IMR-90 (cell line): ENCODE measurements around the gene MOB4. TPM values are rescaled to one million over a fixed set of nuclear protein-coding genes. Genes with fewer than 3 reads are reported as not detected.

ENCODE experiments used
- ATAC-seq: fragments of 200-7000 bp; cut with Tn5 transposase; 2 replicates; pipeline ENCODE4 v1.9.1; 2020; ENCODE audit warnings: low read depth, mild to moderate bottlenecking, moderate library complexity
- BruUV-seq: library from RNA; stranded (reverse); fragments of 400-500 nt; replicated peaks from 2 replicates; lab custom pipeline; 2021; lab: Mats Ljungman, UMichigan
- CTCF ChIA-PET: fragments of 300-600 bp; formaldehyde crosslinking; extraction: SDS; loops from one replicate; lab custom pipeline; 2021; ENCODE audit warnings: antibody characterized with exemption; lab: Yijun Ruan, JAX
- POLR2A ChIA-PET: fragments of 300-600 bp; sonication (Branson Sonifier 250); formaldehyde crosslinking; loops from one replicate; lab custom pipeline; 2022; ENCODE audit warnings: antibody characterized with exemption; ENCODE audit not compliant: unreplicated experiment; lab: Charles Lee
- DNase-seq: peaks from one replicate; pipeline ENCODE4 v3.0.0; 2013
- H2AFZ ChIP-seq: replicated peaks from 2 replicates; pipeline ENCODE3; 2013; ENCODE audit warnings: low read length, mild to moderate bottlenecking; ENCODE audit not compliant: poor library complexity
- H2AK5ac ChIP-seq: 2 replicates; pipeline ENCODE4 v1.6.1; 2013; ENCODE audit warnings: low read depth, low read length, inconsistent platforms
- H2AK9ac ChIP-seq: replicated peaks from 2 replicates; pipeline ENCODE3; 2013; ENCODE audit warnings: mild to moderate bottlenecking, low read depth, low read length, moderate library complexity; ENCODE audit not compliant: poor library complexity
- H2BK120ac ChIP-seq: 2 replicates; pipeline ENCODE4 v1.6.1; 2013; ENCODE audit warnings: low read depth, low read length, inconsistent platforms
- H2BK15ac ChIP-seq: 3 replicates; pipeline ENCODE4 v1.6.1; 2013; ENCODE audit warnings: low read depth, low read length, inconsistent platforms
- H2BK20ac ChIP-seq: 2 replicates; pipeline ENCODE4 v1.6.1; 2013; ENCODE audit warnings: low read depth, mild to moderate bottlenecking, inconsistent platforms, low read length, moderate library complexity
- H2BK5ac ChIP-seq: 2 replicates; pipeline ENCODE4 v1.6.1; 2013; ENCODE audit warnings: mild to moderate bottlenecking, low read depth, low read length, inconsistent platforms; ENCODE audit not compliant: poor library complexity, severe bottlenecking
- H3K14ac ChIP-seq: replicated peaks from 2 replicates; pipeline ENCODE4 v1.6.1; 2013; ENCODE audit warnings: low read depth, low read length, inconsistent platforms
- H3K18ac ChIP-seq: 2 replicates; pipeline ENCODE4 v1.6.1; 2013; ENCODE audit warnings: low read depth, low read length, control low read depth
- H3K23ac ChIP-seq: 2 replicates; pipeline ENCODE4 v1.6.1; 2013; ENCODE audit warnings: low read depth, low read length, inconsistent platforms
- H3K27ac ChIP-seq: 2 replicates; pipeline ENCODE4 v1.5.1; 2013; ENCODE audit warnings: mild to moderate bottlenecking, control low read depth, low read length; ENCODE audit not compliant: insufficient read depth
- H3K27me3 ChIP-seq: 2 replicates; pipeline ENCODE4 v1.6.1; 2013; ENCODE audit warnings: low read length; ENCODE audit not compliant: control insufficient read depth, insufficient read depth
- H3K36me3 ChIP-seq: 2 replicates; pipeline ENCODE4 v1.6.1; 2013; ENCODE audit warnings: low read length, mixed read lengths; ENCODE audit not compliant: control insufficient read depth, insufficient read depth
- H3K4ac ChIP-seq: 2 replicates; pipeline ENCODE4 v1.6.1; 2013; ENCODE audit warnings: low read depth, low read length, inconsistent platforms
- H3K4me1 ChIP-seq: 2 replicates; pipeline ENCODE4 v1.6.1; 2013; ENCODE audit warnings: low read length, mixed read lengths; ENCODE audit not compliant: control insufficient read depth, insufficient read depth
- H3K4me2 ChIP-seq: 2 replicates; pipeline ENCODE4 v1.6.1; 2013; ENCODE audit warnings: low read depth, mild to moderate bottlenecking, control low read depth, low read length, moderate library complexity
- H3K4me3 ChIP-seq: 2 replicates; pipeline ENCODE4 v1.5.1; 2013; ENCODE audit warnings: low read depth, mild to moderate bottlenecking, control low read depth, low read length, moderate library complexity; ENCODE audit not compliant: insufficient read depth
- H3K56ac ChIP-seq: 2 replicates; pipeline ENCODE4 v1.6.1; 2013; ENCODE audit warnings: low read length, inconsistent platforms; ENCODE audit not compliant: insufficient read depth; ENCODE audit errors: extremely low read depth
- H3K79me1 ChIP-seq, 2 experiments: 2 replicates each; pipeline ENCODE4 v1.6.1; 2013; ENCODE audit warnings: low read length in 2 of 2, inconsistent platforms in 1 of 2, low read depth in 1 of 2
- H3K9ac ChIP-seq: 2 replicates; pipeline ENCODE4 v1.6.1; 2013; ENCODE audit warnings: low read depth, low read length, control low read depth
- H3K9me1 ChIP-seq: 2 replicates; pipeline ENCODE4 v1.6.1; 2013; ENCODE audit warnings: low read length, inconsistent platforms; ENCODE audit not compliant: insufficient read depth
- H3K9me3 ChIP-seq: 2 replicates; pipeline ENCODE4 v1.6.1; 2013; ENCODE audit warnings: low read length; ENCODE audit not compliant: control insufficient read depth, insufficient read depth
- H4K20me1 ChIP-seq: 2 replicates; pipeline ENCODE4 v1.6.1; 2013; ENCODE audit warnings: low read length, inconsistent platforms; ENCODE audit not compliant: insufficient read depth
- H4K5ac ChIP-seq: 2 replicates; pipeline ENCODE4 v1.6.1; 2013; ENCODE audit warnings: mild to moderate bottlenecking, low read depth, low read length, control low read depth
- H4K8ac ChIP-seq, 2 experiments: 2 replicates each; pipeline ENCODE4 v1.6.1; 2013; ENCODE audit warnings: low read depth in 2 of 2, low read length in 2 of 2, control low read depth in 1 of 2, inconsistent platforms in 1 of 2
- H4K91ac ChIP-seq: 2 replicates; pipeline ENCODE4 v1.6.1; 2013; ENCODE audit warnings: low read depth, low read length, inconsistent platforms; ENCODE audit not compliant: insufficient read depth
- BHLHE40 ChIP-seq: fragments of 150-350 bp; IDR thresholded peaks from 2 replicates; pipeline ENCODE4 v1.6.1; 2016; ENCODE audit warnings: mild to moderate bottlenecking, low read depth, low read length
- CEBPB ChIP-seq: IDR thresholded peaks from 2 replicates; pipeline ENCODE4 v1.6.1; 2012; ENCODE audit warnings: low read depth, low read length, improper control_type of control experiment
- CHD1 ChIP-seq: IDR thresholded peaks from 2 replicates; pipeline ENCODE4 v1.6.1; 2012; ENCODE audit warnings: low read depth, low read length, improper control_type of control experiment
- FOS ChIP-seq: fragments of 150-350 bp; IDR thresholded peaks from 2 replicates; pipeline ENCODE4 v1.6.1; 2016; ENCODE audit warnings: low read depth, low read length
- MAFK ChIP-seq: IDR thresholded peaks from 2 replicates; pipeline ENCODE4 v1.6.1; 2012; ENCODE audit warnings: low read depth, low read length, improper control_type of control experiment
- MXI1 ChIP-seq: IDR thresholded peaks from 2 replicates; pipeline ENCODE4 v1.6.1; 2012; ENCODE audit warnings: low read depth, mild to moderate bottlenecking, low read length, moderate library complexity, borderline replicate concordance
- NFE2L2 ChIP-seq: fragments of 150-350 bp; IDR thresholded peaks from 2 replicates; pipeline ENCODE4 v1.6.1; 2016; ENCODE audit warnings: low read depth, mild to moderate bottlenecking, low read length
- POLR2A ChIP-seq: IDR thresholded peaks from 2 replicates; pipeline ENCODE4 v1.6.1; 2012; ENCODE audit warnings: mild to moderate bottlenecking, low read depth, low read length
- RAD21 ChIP-seq: IDR thresholded peaks from 2 replicates; pipeline ENCODE4 v1.6.1; 2012; ENCODE audit warnings: low read length, improper control_type of control experiment
- RCOR1 ChIP-seq: IDR thresholded peaks from 2 replicates; pipeline ENCODE4 v1.6.1; 2012; ENCODE audit warnings: mild to moderate bottlenecking, low read length, improper control_type of control experiment; ENCODE audit not compliant: insufficient replicate concordance
- RFX5 ChIP-seq: IDR thresholded peaks from 2 replicates; pipeline ENCODE4 v1.8.0; 2012; ENCODE audit warnings: low read depth, mild to moderate bottlenecking, low read length, moderate library complexity
- SMC3 ChIP-seq: fragments of 150-350 bp; IDR thresholded peaks from 2 replicates; pipeline ENCODE4 v1.6.1; 2016; ENCODE audit warnings: low read depth, mild to moderate bottlenecking, antibody characterized with exemption, low read length, moderate library complexity
- WGBS, 2 experiments: methylation state at CpG; one replicate each; pipeline versions ENCODE4 v1.1.5 to v1.1.7; 2013; ENCODE audit warnings: missing lambda C conversion rate in 2 of 2; ENCODE audit not compliant: insufficient read length in 1 of 2; ENCODE audit errors: extremely low coverage in 2 of 2; 5-methylcytosine and 5-hydroxymethylcytosine counted together
- dilution Hi-C: fragments of 300-500 bp; cut with HindIII; formaldehyde crosslinking; loops from one replicate; pipeline ENCODE4 v1.14.3; 2018; ENCODE audit warnings: low sequenced_read_pairs; ENCODE audit not compliant: unreplicated experiment
- in situ Hi-C: fragments of 300-500 bp; cut with MboI; formaldehyde crosslinking; loops from 3 replicates; pipeline ENCODE4 v1.14.3; 2019; ENCODE audit warnings: low sequenced_read_pairs, inconsistent platforms, mixed read lengths
- intact Hi-C: fragments of 100-400 bp; cut with micrococcal nuclease; formaldehyde crosslinking; loops from 2 replicates; pipeline ENCODE4 v1.10.0; 2022
- polyA plus RNA-seq, 3 experiments: library from polyadenylated mRNA; depleted of rRNA; stranded (reverse); fragments of >200 nt; gene quantifications; 2 replicates each; pipeline ENCODE4 v1.2.3, GENCODE V29; 2012; ENCODE audit warnings: low replicate concordance in 1 of 3
- total RNA-seq: library from RNA; depleted of rRNA; stranded (reverse); fragments of >200 nt; gene quantifications from 2 replicates; pipeline ENCODE4 v1.2.3, GENCODE V29; 2012
- TF ChIP-seq, protein P1 (sequence below): fragments of 150-350 bp; IDR thresholded peaks from 2 replicates; pipeline ENCODE4 v1.6.1; 2016; ENCODE audit warnings: low read depth, mild to moderate bottlenecking, low read length, moderate library complexity, borderline replicate concordance
- TF ChIP-seq, protein P2 (sequence below): fragments of 150-350 bp; IDR thresholded peaks from 2 replicates; pipeline ENCODE4 v1.6.1; 2017; ENCODE audit warnings: mild to moderate bottlenecking, antibody characterized with exemption, low read length, low read depth

MOB4 gene
- total and polyA plus RNA-seq, 2 of the 4 experiments (the other 2 are of a cell fraction) = 34.8 to 36.0 TPM

DNA sequence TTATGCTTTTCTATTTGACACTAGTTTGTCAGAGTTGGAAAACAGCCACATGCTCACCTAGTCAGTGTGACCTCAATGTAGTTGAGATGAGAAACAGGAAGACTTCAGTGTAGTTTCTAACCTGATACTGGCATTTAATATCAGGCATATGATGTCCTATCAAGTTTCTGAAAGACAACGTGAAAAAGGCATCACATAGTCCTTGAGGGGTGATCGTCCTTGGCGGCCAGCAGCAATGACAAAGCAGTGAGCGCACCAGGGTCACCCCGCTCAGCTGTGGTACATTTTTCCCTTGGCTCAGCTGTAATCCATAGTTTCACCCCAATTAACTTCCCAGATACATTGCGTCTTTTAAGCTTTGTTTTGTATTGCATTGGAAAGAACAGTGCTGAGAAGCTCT, 11.4 kb upstream of the MOB4 start:
- no peak overlapping the region for H2BK5ac ChIP-seq
- no peak overlapping the region for H3K18ac ChIP-seq
- H3K9ac ChIP-seq = no peak overlapping the region
- H3K23ac ChIP-seq = no peak overlapping the region
- no peaks in the 10 kb centered on the region for H3K27me3 ChIP-seq
- no peaks in the 10 kb centered on the region for H3K4me1 ChIP-seq
- dilution Hi-C loops = no loop called here
- intact Hi-C loops = no loop called here
- no peak overlapping the region for H3K4me3 ChIP-seq
- H4K20me1 ChIP-seq = peaks cover 12% of the 10 kb centered on the region; the same call in 1 of the 2 replicates
- ATAC-seq = no peak
- no peak overlapping the region for H4K5ac ChIP-seq
- no peak for DNase-seq
- H3K79me1 ChIP-seq = peaks cover 7 to 22% of the 10 kb centered on the region in 2 experiments; a peak in 3 of 4 replicates
- H2BK120ac ChIP-seq = no peak overlapping the region
- no peak overlapping the region for H2AFZ ChIP-seq
- no TSS peak for BruUV-seq
- no peak overlapping the region for H2BK20ac ChIP-seq
- H3K14ac ChIP-seq = no peak overlapping the region
- H3K36me3 ChIP-seq = peaks cover 9% of the 10 kb centered on the region
- no peak for TF ChIP-seq CEBPB
- TF ChIP-seq, protein P1, sequence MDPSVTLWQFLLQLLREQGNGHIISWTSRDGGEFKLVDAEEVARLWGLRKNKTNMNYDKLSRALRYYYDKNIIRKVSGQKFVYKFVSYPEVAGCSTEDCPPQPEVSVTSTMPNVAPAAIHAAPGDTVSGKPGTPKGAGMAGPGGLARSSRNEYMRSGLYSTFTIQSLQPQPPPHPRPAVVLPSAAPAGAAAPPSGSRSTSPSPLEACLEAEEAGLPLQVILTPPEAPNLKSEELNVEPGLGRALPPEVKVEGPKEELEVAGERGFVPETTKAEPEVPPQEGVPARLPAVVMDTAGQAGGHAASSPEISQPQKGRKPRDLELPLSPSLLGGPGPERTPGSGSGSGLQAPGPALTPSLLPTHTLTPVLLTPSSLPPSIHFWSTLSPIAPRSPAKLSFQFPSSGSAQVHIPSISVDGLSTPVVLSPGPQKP = no peak
- TF ChIP-seq BHLHE40 = no peak
- no peak for TF ChIP-seq RFX5
- TF ChIP-seq FOS = no peak
- TF ChIP-seq SMC3 = no peak
- TF ChIP-seq RCOR1 = no peak
- TF ChIP-seq, protein P2, sequence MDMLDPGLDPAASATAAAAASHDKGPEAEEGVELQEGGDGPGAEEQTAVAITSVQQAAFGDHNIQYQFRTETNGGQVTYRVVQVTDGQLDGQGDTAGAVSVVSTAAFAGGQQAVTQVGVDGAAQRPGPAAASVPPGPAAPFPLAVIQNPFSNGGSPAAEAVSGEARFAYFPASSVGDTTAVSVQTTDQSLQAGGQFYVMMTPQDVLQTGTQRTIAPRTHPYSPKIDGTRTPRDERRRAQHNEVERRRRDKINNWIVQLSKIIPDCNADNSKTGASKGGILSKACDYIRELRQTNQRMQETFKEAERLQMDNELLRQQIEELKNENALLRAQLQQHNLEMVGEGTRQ = no peak
- no peak for TF ChIP-seq MAFK
- no peak for TF ChIP-seq MXI1
- no peak for TF ChIP-seq CHD1
- TF ChIP-seq RAD21 = no peak
- no peak for TF ChIP-seq POLR2A
- TF ChIP-seq NFE2L2 = no peak
- WGBS, 2 experiments = 100% methylated on average over 2 of the region's 6 CpGs; no CpG with 5 or more reads in 1 of the 2 experiments
- ChIA-PET CTCF (no interaction called here), POLR2A (no interaction called here)
- no peaks in the 10 kb centered on the region for H3K9me1 ChIP-seq
- no peak overlapping the region for H3K4me2 ChIP-seq
- no peak overlapping the region for H4K8ac ChIP-seq
- no peak overlapping the region for H2AK9ac ChIP-seq
- no peak overlapping the region for H3K4ac ChIP-seq
- no peak overlapping the region for H4K91ac ChIP-seq
- in situ Hi-C loops = loop anchor here (10.0 kb wide), 1 partner anchor 270 kb away; no protein-coding TSS in a partner anchor
- H3K9me3 ChIP-seq = no peaks in the 10 kb centered on the region
- H2BK15ac ChIP-seq = no peak overlapping the region
- no peak overlapping the region for H3K56ac ChIP-seq
- H3K27ac ChIP-seq = no peak overlapping the region
- no peak overlapping the region for H2AK5ac ChIP-seq
